ENCODE measurements around the gene RAB3A. TPM values are rescaled to one million over a fixed set of nuclear protein-coding genes. Genes with fewer than 3 reads are reported as not detected.

The RAB3A gene
- total RNA-seq, 1 donor from 2014 or later = 11.0 TPM

- no peaks in the 10 kb centered on the region for H3K9me3 Mint-ChIP-seq
- no peak for DNase-seq (ENCODE audit: low spot score)
- intact Hi-C loops (cut with micrococcal nuclease) = loop anchor here (1.0 to 5.0 kb wide), 13 partner anchors 11 to 715 kb away; partner anchors contain the start of genes COPE, DDX49, ELL and GDF15
Measured at GRCh38 chr19:18204394-18205199, 755 bp upstream of the RAB3A start.

DNA sequence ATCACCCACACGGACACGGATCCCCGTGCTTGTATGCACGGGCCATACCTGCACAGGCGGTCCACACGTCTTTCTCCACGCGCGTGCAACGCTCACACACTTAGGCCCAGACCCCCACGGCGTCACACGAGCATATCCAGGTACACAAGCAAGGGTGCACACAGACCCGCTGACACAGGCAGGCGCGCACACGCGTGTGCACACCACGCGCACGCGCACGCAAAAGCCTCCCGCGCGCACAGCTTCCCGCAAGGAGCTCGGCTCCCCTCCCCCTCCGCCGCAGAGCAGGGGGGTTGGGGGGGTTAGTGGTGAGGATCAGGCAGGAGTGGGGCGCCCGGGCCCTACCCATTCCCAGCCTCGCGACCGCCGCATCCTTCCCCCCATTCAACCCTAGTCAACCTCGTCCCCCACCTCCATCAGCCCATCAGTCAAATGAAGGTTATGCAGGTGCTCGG lies 407 bp downstream of the RAB3A start:
- H3K4me3 Mint-ChIP-seq = peak overlapping the region; percentile 95
- peaks cover 6% of the 10 kb centered on the region for H3K36me3 Mint-ChIP-seq (ENCODE audit: low read depth)
- peak overlapping the region; percentile 86 for H3K27ac Mint-ChIP-seq
- intact Hi-C loops (cut with micrococcal nuclease) = loop anchor here (5.0 kb wide), 1 partner anchor 184 kb away; the partner anchor contains the start of gene GDF15
- H3K27me3 Mint-ChIP-seq (ENCODE audit: insufficient read depth) = peaks cover under 1% of the 10 kb centered on the region
- H3K9me3 Mint-ChIP-seq = no peaks in the 10 kb centered on the region
- DNase-seq (ENCODE audit: low spot score) = no peak
- H3K4me1 Mint-ChIP-seq (ENCODE audit: low read depth) = peaks cover 18% of the 10 kb centered on the region

More at GRCh38 chr19:18204394-18205199, 755 bp upstream of the RAB3A start:
- H3K4me3 Mint-ChIP-seq = peak overlapping the region; percentile 90
- H3K27ac Mint-ChIP-seq = peak overlapping the region; percentile 86
- peaks cover 2% of the 10 kb centered on the region for H3K36me3 Mint-ChIP-seq (ENCODE audit: low read depth)
- peaks cover 18% of the 10 kb centered on the region for H3K4me1 Mint-ChIP-seq (ENCODE audit: low read depth)
- peaks cover 4% of the 10 kb centered on the region for H3K27me3 Mint-ChIP-seq (ENCODE audit: insufficient read depth)

DNA sequence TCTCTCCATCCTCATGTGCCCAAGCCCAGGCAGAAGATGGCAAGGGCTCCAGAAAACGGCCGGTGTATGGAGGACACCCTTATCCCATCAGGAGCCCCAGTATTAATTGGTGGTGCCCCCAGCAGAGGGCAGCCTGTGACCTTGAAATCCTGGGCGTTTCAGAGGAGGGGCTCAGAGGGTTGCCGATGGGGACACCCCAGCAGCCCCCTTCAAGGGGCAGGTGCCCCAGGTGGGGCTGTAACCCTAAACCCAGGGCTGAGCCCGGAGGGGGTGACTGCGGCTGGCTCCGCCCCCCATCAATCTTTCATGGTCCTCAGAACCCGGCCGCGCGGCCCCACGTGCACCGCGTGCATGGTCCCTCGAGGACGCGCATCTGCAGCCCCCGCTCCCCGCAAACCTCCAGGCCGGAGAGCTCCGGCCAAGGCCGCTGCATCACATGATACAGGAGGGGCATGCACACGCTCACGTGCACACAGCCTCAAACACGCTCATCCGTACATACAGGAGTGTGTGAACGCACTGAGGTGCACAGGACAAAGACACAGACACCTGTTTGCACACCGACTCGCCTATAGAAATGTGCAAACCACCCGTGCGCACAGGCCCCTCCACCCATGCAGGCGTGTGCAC lies 949 bp downstream of the RAB3A start:
- DNase-seq (ENCODE audit: low spot score) = no peak
- intact Hi-C loops (cut with micrococcal nuclease) = loop anchor here (5.0 kb wide), 1 partner anchor 184 kb away; the partner anchor contains the start of gene GDF15
- H3K9me3 Mint-ChIP-seq = no peaks in the 10 kb centered on the region
- peaks cover 11% of the 10 kb centered on the region for H3K36me3 Mint-ChIP-seq (ENCODE audit: low read depth)
- peaks cover 18% of the 10 kb centered on the region for H3K4me1 Mint-ChIP-seq (ENCODE audit: low read depth)
- H3K4me3 Mint-ChIP-seq = peak overlapping the region; percentile 95
- no peaks in the 10 kb centered on the region for H3K27me3 Mint-ChIP-seq (ENCODE audit: insufficient read depth)
- H3K27ac Mint-ChIP-seq = peak overlapping the region; percentile 86

GRCh38 chr19:18202397-18202777 lies 1.5 kb downstream of the RAB3A start:
- peaks cover 12% of the 10 kb centered on the region for H3K36me3 Mint-ChIP-seq (ENCODE audit: low read depth)
- intact Hi-C loops (cut with micrococcal nuclease) = loop anchor here (5.0 kb wide), 1 partner anchor 185 kb away; the partner anchor contains the start of gene GDF15
- peaks cover 18% of the 10 kb centered on the region for H3K4me1 Mint-ChIP-seq (ENCODE audit: low read depth)

DNA sequence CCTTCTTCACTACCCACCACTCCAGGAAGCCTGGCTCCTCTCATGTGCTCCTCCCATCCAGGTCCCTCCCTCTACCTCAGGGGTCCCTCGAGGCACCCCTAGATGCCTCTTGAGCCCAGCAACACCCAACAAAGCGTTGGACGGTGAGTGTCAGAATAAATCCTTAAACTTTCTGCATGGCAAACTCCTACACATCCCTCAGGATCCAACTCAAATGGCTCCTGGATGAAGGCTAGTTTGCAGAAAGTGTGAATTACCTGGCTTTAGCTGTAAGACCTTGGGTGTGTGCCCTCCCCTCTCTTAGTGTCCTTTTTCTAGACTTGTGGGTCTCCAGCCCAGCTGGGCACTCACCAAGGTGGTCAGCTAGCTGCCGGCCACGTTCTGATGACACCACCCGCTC lies 5.5 kb downstream of the RAB3A start:
- intact Hi-C loops (cut with micrococcal nuclease) = no loop called here

More at GRCh38 chr19:18202397-18202777, 1.5 kb downstream of the RAB3A start:
- no peak overlapping the region for H3K27ac Mint-ChIP-seq
- H3K4me3 Mint-ChIP-seq = peak overlapping the region; percentile 69
- no peaks in the 10 kb centered on the region for H3K9me3 Mint-ChIP-seq
- no peaks in the 10 kb centered on the region for H3K27me3 Mint-ChIP-seq (ENCODE audit: insufficient read depth)
- no peak for DNase-seq (ENCODE audit: low spot score)

GRCh38 chr19:18197941-18198340 lies 5.9 kb downstream of the RAB3A start:
- Mint-ChIP-seq H3K36me3 (ENCODE audit: low read depth) (peaks cover 12% of the 10 kb centered on the region), H3K4me1 (ENCODE audit: low read depth) (peaks cover 17% of the 10 kb centered on the region), H3K9me3 (no peaks in the 10 kb centered on the region), H3K27ac (no peak overlapping the region), H3K4me3 (no peak overlapping the region), H3K27me3 (ENCODE audit: insufficient read depth) (no peaks in the 10 kb centered on the region)
- no peak for DNase-seq (ENCODE audit: low spot score)
- intact Hi-C loops (cut with micrococcal nuclease) = no loop called here

More for the DNA sequence above, 5.5 kb downstream of the RAB3A start:
- peaks cover 12% of the 10 kb centered on the region for H3K36me3 Mint-ChIP-seq (ENCODE audit: low read depth)
- no peaks in the 10 kb centered on the region for H3K27me3 Mint-ChIP-seq (ENCODE audit: insufficient read depth)
- H3K4me1 Mint-ChIP-seq (ENCODE audit: low read depth) = peaks cover 22% of the 10 kb centered on the region
- no peak for DNase-seq (ENCODE audit: low spot score)
- peak overlapping the region; percentile 37 for H3K27ac Mint-ChIP-seq
- H3K4me3 Mint-ChIP-seq = peak overlapping the region; percentile 10
- no peaks in the 10 kb centered on the region for H3K9me3 Mint-ChIP-seq

DNA sequence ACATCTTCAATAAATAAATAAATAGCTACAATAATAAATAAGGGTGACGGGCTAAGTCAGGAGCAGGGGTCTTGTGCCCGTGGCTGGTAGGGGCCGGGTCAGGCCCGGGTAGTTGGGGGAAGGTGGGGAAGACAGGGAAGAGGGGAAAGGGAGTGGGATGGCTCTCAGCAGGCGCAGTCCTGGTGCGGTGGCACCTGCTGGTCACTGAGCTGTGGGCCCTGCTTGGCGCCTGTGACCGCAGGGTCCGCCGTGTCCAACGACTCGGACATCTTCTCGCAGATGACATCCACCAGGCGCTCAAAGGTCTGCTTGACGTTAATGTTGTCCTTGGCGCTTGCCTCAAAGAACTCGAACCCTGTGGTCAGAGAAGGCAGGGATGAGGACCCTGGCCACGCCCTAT lies 6.5 kb downstream of the RAB3A start:
- H3K4me1 Mint-ChIP-seq (ENCODE audit: low read depth) = peaks cover 15% of the 10 kb centered on the region
- H3K27ac Mint-ChIP-seq = no peak overlapping the region
- H3K4me3 Mint-ChIP-seq = no peak overlapping the region
- intact Hi-C loops (cut with micrococcal nuclease) = no loop called here
- DNase-seq (ENCODE audit: low spot score) = no peak
- no peaks in the 10 kb centered on the region for H3K27me3 Mint-ChIP-seq (ENCODE audit: insufficient read depth)
- H3K9me3 Mint-ChIP-seq = no peaks in the 10 kb centered on the region
- peaks cover 12% of the 10 kb centered on the region for H3K36me3 Mint-ChIP-seq (ENCODE audit: low read depth)

GRCh38 chr19:18196511-18196845 lies 7.4 kb downstream of the RAB3A start:
- intact Hi-C loops (cut with micrococcal nuclease) = no loop called here
- peaks cover 11% of the 10 kb centered on the region for H3K36me3 Mint-ChIP-seq (ENCODE audit: low read depth)
- no peaks in the 10 kb centered on the region for H3K9me3 Mint-ChIP-seq
- no peak for DNase-seq (ENCODE audit: low spot score)
- H3K27ac Mint-ChIP-seq = no peak overlapping the region
- H3K27me3 Mint-ChIP-seq (ENCODE audit: insufficient read depth) = no peaks in the 10 kb centered on the region
- peaks cover 20% of the 10 kb centered on the region for H3K4me1 Mint-ChIP-seq (ENCODE audit: low read depth)
- H3K4me3 Mint-ChIP-seq = no peak overlapping the region

DNA sequence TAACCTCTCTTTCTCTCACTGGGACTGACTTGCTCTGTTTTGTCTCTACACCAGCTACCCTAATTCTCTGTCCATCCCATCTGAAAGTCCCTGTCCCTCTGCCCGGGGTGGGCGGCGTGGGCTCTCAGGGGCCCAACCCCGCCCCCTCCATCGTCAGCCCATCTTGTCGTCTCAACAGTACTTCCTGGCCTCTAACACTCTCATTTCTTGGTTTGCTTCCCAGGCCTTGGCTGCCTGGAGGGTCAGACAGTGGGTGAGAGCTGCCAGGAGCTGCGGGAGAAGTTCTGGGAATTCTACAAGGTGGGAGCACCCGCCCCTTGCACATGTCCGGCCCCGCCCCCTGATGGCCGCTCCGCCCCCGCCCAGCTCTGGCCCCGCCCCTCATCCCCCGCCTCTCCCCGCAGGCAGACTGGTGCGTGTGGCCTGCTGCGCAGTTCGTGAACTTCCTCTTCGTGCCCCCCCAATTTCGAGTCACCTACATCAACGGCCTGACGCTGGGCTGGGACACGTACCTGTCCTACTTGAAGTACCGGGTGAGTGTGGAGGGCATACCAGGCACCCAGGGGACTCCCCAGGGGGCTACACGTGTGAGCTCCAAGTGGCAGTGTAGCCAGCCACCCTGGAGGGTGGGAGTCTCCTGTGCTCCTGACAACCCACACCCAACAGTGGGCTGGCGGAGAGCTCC lies 9.1 kb downstream of the RAB3A start:
- H3K4me3 Mint-ChIP-seq = peak overlapping the region; percentile 83
- intact Hi-C loops (cut with micrococcal nuclease) = loop anchor here (1.0 to 5.0 kb wide), 4 partner anchors 38 to 442 kb away; partner anchors contain the start of genes FKBP8 and SSBP4
- peaks cover 9% of the 10 kb centered on the region for H3K36me3 Mint-ChIP-seq (ENCODE audit: low read depth)
- H3K9me3 Mint-ChIP-seq = no peaks in the 10 kb centered on the region
- DNase-seq (ENCODE audit: low spot score) = no peak
- H3K4me1 Mint-ChIP-seq (ENCODE audit: low read depth) = peaks cover 20% of the 10 kb centered on the region
- H3K27ac Mint-ChIP-seq = peak overlapping the region; percentile 44
- H3K27me3 Mint-ChIP-seq (ENCODE audit: insufficient read depth) = no peaks in the 10 kb centered on the region

GRCh38 chr19:18194181-18194530 lies 9.7 kb downstream of the RAB3A start:
- peaks cover 20% of the 10 kb centered on the region for H3K4me1 Mint-ChIP-seq (ENCODE audit: low read depth)
- H3K9me3 Mint-ChIP-seq = no peaks in the 10 kb centered on the region
- H3K27me3 Mint-ChIP-seq (ENCODE audit: insufficient read depth) = no peaks in the 10 kb centered on the region
- no peak overlapping the region for H3K27ac Mint-ChIP-seq
- intact Hi-C loops (cut with micrococcal nuclease) = loop anchor here (1.0 to 5.0 kb wide), 4 partner anchors 38 to 442 kb away; partner anchors contain the start of genes FKBP8 and SSBP4
- DNase-seq (ENCODE audit: low spot score) = no peak
- peak overlapping the region; percentile 83 for H3K4me3 Mint-ChIP-seq
- peaks cover 8% of the 10 kb centered on the region for H3K36me3 Mint-ChIP-seq (ENCODE audit: low read depth)

DNA sequence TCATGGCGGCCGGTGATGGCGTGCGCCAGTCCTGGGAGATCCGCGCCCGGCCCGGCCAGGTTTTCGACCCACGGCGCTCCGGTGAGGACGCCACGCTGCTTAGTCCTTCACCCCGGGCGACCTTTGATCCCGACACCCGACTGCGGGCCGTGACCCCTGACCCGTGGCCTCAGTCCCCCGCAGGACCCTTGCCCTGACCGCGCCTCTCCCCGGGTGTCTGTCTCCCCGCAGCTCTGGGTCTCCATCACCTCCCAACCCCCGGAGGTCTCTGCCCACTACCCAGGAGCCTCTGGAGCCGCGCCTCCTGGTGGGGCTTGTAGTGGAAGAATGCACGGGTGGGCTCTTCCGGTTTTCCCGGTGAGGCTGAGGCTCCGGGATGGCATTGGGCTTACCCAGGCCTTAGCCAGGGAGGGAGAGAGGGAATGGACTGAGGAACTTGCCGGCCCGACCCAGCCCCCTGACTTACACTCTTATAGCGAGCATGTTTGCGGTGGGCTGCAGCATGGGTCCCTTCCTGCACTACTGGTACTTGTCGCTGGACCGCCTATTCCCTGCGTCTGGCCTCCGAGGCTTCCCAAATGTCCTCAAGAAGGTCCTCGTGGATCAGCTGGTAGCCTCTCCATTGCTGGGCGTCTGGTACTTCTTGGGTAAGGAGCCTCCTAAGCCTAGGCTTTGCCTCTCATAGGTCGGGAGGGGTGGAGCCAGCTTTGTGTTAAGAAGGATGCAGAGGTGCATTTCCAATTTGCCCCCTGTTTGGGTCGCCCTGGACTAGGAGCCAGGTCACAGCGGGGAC lies 10.3 kb downstream of the RAB3A start:
- H3K27me3 Mint-ChIP-seq (ENCODE audit: insufficient read depth) = no peaks in the 10 kb centered on the region
- peaks cover 20% of the 10 kb centered on the region for H3K4me1 Mint-ChIP-seq (ENCODE audit: low read depth)
- intact Hi-C loops (cut with micrococcal nuclease) = loop anchor here (1.0 to 5.0 kb wide), 8 partner anchors 11 to 443 kb away; partner anchors contain the start of genes ELL, FKBP8, JUND and RAB3A
- H3K9me3 Mint-ChIP-seq = no peaks in the 10 kb centered on the region
- H3K4me3 Mint-ChIP-seq = peak overlapping the region; percentile 83
- no peak for DNase-seq (ENCODE audit: low spot score)
- peaks cover 7% of the 10 kb centered on the region for H3K36me3 Mint-ChIP-seq (ENCODE audit: low read depth)
- H3K27ac Mint-ChIP-seq = peak overlapping the region; percentile 90

Data from activated T-helper 1 cell treated with anti-CD3 and anti-CD28 coated beads, Interleukin-12 subunit alpha, Interleukin-12 subunit beta, Interleukin-2, Interleukin-4 antibody, amounts not matched to agents 30 ng/mL and 10 ng/mL and 1 ng/mL, durations not matched to agents 14 hours and 24 hours and 36 hours (primary cell).